H1 (cell line): ENCODE results near the gene PITPNC1. TPM values are rescaled to one million over a fixed set of nuclear protein-coding genes. Genes with fewer than 3 reads are reported as not detected.

Experiments used
- CTCF ChIA-PET: fragments of 300-600 bp; sonication (Branson Sonifier 250); formaldehyde crosslinking; loops from one replicate; lab custom pipeline; 2021; ENCODE audit not compliant: partially characterized antibody; lab: Charles Lee
- POLR2A ChIA-PET: fragments of 300-600 bp; sonication (Branson Sonifier 250); formaldehyde crosslinking; loops from one replicate; lab custom pipeline; 2021; ENCODE audit warnings: inconsistent platforms; ENCODE audit not compliant: partially characterized antibody; lab: Charles Lee
- DNase-seq, 2 experiments: peaks; one replicate each; pipeline versions ENCODE4 v3.0.0 to v3.0.0-alpha.2; 2010 to 2022; ENCODE audit warnings: low spot score in 2 of 2, low read depth in 1 of 2, mixed read lengths in 1 of 2
- FAIRE-seq: peaks from 2 replicates; lab custom pipeline; 2011; peaks lifted over from hg19 to GRCh38; lab: Jason Lieb, UNC
- H2AFZ ChIP-seq: 2 replicates; pipeline ENCODE4 v1.8.1; 2012; ENCODE audit warnings: low read length, inconsistent platforms
- H2AK5ac ChIP-seq: 2 replicates; pipeline ENCODE4 v1.6.1; 2013; ENCODE audit warnings: low read depth, low read length
- H2BK120ac ChIP-seq: replicated peaks from 2 replicates; pipeline ENCODE3; 2013; ENCODE audit warnings: low read depth, low read length, inconsistent platforms
- H2BK12ac ChIP-seq: 2 replicates; pipeline ENCODE4 v1.6.1; 2013; ENCODE audit warnings: low read depth, low read length
- H2BK15ac ChIP-seq: 2 replicates; pipeline ENCODE4 v1.6.1; 2013; ENCODE audit warnings: low read length
- H2BK20ac ChIP-seq: 2 replicates; pipeline ENCODE4 v1.6.1; 2013; ENCODE audit warnings: low read length
- H2BK5ac ChIP-seq: 2 replicates; pipeline ENCODE4 v1.6.1; 2013; ENCODE audit warnings: low read depth, low read length
- H3K14ac ChIP-seq: 2 replicates; pipeline ENCODE4 v1.6.1; 2013; ENCODE audit warnings: inconsistent platforms; ENCODE audit not compliant: insufficient read length
- H3K18ac ChIP-seq: 2 replicates; pipeline ENCODE4 v1.6.1; 2013; ENCODE audit warnings: low read length; ENCODE audit errors: extremely low read depth
- H3K23ac ChIP-seq: 2 replicates; pipeline ENCODE4 v1.6.1; 2013; ENCODE audit warnings: inconsistent platforms; ENCODE audit not compliant: insufficient read length
- H3K23me2 ChIP-seq: 2 replicates; pipeline ENCODE4 v1.6.1; 2013; ENCODE audit warnings: low read depth, low read length
- H3K27ac ChIP-seq: 2 replicates; pipeline ENCODE4 v1.6.1; 2011; ENCODE audit warnings: low read depth, low read length, inconsistent platforms
- H3K27me3 ChIP-seq, 4 experiments: replicated peaks in 1 of 4; 1 replicate in 1 of 4; 2 replicates in 3 of 4; pipeline versions ENCODE4 v1.6.1 to v1.8.1; 2011 to 2013; ENCODE audit warnings: low read length in 3 of 4, mild to moderate bottlenecking in 3 of 4, inconsistent platforms in 2 of 4, mixed read lengths in 2 of 4, moderate library complexity in 1 of 4; ENCODE audit not compliant: control insufficient read depth in 3 of 4, insufficient read depth in 3 of 4; ENCODE audit errors: extremely low read depth in 1 of 4
- H3K36me3 ChIP-seq, 4 experiments: 2 replicates each; pipeline versions ENCODE4 v1.6.1 to v1.8.1; 2011 to 2013; ENCODE audit warnings: mild to moderate bottlenecking in 4 of 4, low read length in 3 of 4, moderate library complexity in 2 of 4, control low read depth in 1 of 4, inconsistent platforms in 1 of 4; ENCODE audit not compliant: insufficient read depth in 4 of 4, control insufficient read depth in 2 of 4
- H3K4ac ChIP-seq: replicated peaks from 2 replicates; pipeline ENCODE3; 2013; ENCODE audit warnings: low read length, low read depth, mixed read lengths, inconsistent platforms; ENCODE audit not compliant: insufficient read length
- H3K4me1 ChIP-seq, 4 experiments: replicated peaks in 1 of 4; 1 replicate in 1 of 4; 2 replicates in 3 of 4; pipeline versions ENCODE4 v1.6.1 to v1.8.1; 2011 to 2013; ENCODE audit warnings: low read length in 3 of 4, inconsistent platforms in 2 of 4, mixed read lengths in 1 of 4; ENCODE audit not compliant: insufficient read depth in 4 of 4, control insufficient read depth in 3 of 4
- H3K4me2 ChIP-seq, 2 experiments: 2 replicates each; pipeline versions ENCODE4 v1.6.1 to v1.8.1; 2011 to 2013; ENCODE audit warnings: low read depth in 2 of 2, low read length in 2 of 2, control low read depth in 1 of 2, inconsistent platforms in 1 of 2, mild to moderate bottlenecking in 1 of 2; ENCODE audit not compliant: insufficient read depth in 1 of 2
- H3K4me3 ChIP-seq, 4 experiments: fragments of 200-600, 300-600 bp in 1 of 4; sonication (generic), shearing (Covaris generic), sonication (Bioruptor Twin) in 1 of 4; 2 replicates each; pipeline versions ENCODE4 v1.5.1 to v1.8.1; 2011 to 2016; ENCODE audit warnings: low read length in 4 of 4, low read depth in 3 of 4, control low read depth in 2 of 4, inconsistent platforms in 2 of 4, mild to moderate bottlenecking in 2 of 4, mixed read lengths in 1 of 4, moderate library complexity in 1 of 4; ENCODE audit not compliant: insufficient read depth in 2 of 4; ENCODE audit errors: extremely low read depth in 1 of 4
- H3K56ac ChIP-seq: replicated peaks from 2 replicates; pipeline ENCODE3; 2013; ENCODE audit warnings: low read depth, mild to moderate bottlenecking, mixed read lengths, low read length, inconsistent platforms; ENCODE audit not compliant: insufficient read length
- H3K79me1 ChIP-seq: 2 replicates; pipeline ENCODE4 v1.6.1; 2013; ENCODE audit warnings: low read depth, low read length, control low read depth
- H3K79me2 ChIP-seq, 2 experiments: 2 replicates each; pipeline versions ENCODE4 v1.6.1 to v1.8.1; 2012 to 2013; ENCODE audit warnings: low read length in 2 of 2, mild to moderate bottlenecking in 2 of 2, inconsistent platforms in 1 of 2; ENCODE audit not compliant: insufficient read depth in 2 of 2, control insufficient read depth in 1 of 2
- H3K9ac ChIP-seq, 4 experiments: replicated peaks in 1 of 4; 1 replicate in 1 of 4; 2 replicates in 3 of 4; pipeline versions ENCODE4 v1.6.1 to v1.8.1; 2011 to 2013; ENCODE audit warnings: low read depth in 3 of 4, low read length in 3 of 4, control low read depth in 2 of 4, mild to moderate bottlenecking in 2 of 4, moderate library complexity in 2 of 4, inconsistent platforms in 1 of 4; ENCODE audit errors: extremely low read depth in 1 of 4
- H3K9me3 ChIP-seq, 2 experiments: 2 replicates each; pipeline versions ENCODE4 v1.6.1 to v1.8.1; 2012 to 2013; ENCODE audit warnings: mild to moderate bottlenecking in 2 of 2, moderate library complexity in 2 of 2, control low read depth in 1 of 2, inconsistent platforms in 1 of 2, low read depth in 1 of 2, low read length in 1 of 2, mixed read lengths in 1 of 2; ENCODE audit not compliant: insufficient read depth in 2 of 2
- H4K20me1 ChIP-seq, 2 experiments: replicated peaks in 1 of 2; 2 replicates each; pipeline versions ENCODE3 to v1.8.1; 2011 to 2013; ENCODE audit warnings: inconsistent platforms in 2 of 2, low read length in 2 of 2, mild to moderate bottlenecking in 1 of 2; ENCODE audit not compliant: insufficient read depth in 2 of 2, control insufficient read depth in 1 of 2
- H4K5ac ChIP-seq: 2 replicates; pipeline ENCODE4 v1.6.1; 2013; ENCODE audit warnings: low read length, low read depth, mixed read lengths, inconsistent platforms; ENCODE audit not compliant: insufficient read length
- H4K8ac ChIP-seq: 2 replicates; pipeline ENCODE4 v1.8.0; 2013; ENCODE audit warnings: mild to moderate bottlenecking, moderate library complexity, low read length, inconsistent platforms; ENCODE audit not compliant: insufficient read depth; ENCODE audit errors: extremely low read depth
- H4K91ac ChIP-seq: replicated peaks from 2 replicates; pipeline ENCODE3; 2013; ENCODE audit warnings: low read length, mixed read lengths, inconsistent platforms; ENCODE audit not compliant: insufficient read length
- CBX8 ChIP-seq: fragments of 300-800, 300-1000 bp; sonication (generic); IDR thresholded peaks from 2 replicates; pipeline ENCODE4 v1.7.1; 2016; ENCODE audit warnings: low read depth, low read length, borderline replicate concordance
- HDAC2 ChIP-seq, 2 experiments: fragments of 300-600 bp in 1 of 2; sonication (generic) in 1 of 2; IDR thresholded peaks; 2 replicates each; pipeline ENCODE4 v1.6.1; 2011 to 2012; ENCODE audit warnings: low read depth in 2 of 2, low read length in 2 of 2, mild to moderate bottlenecking in 2 of 2, moderate library complexity in 2 of 2, borderline replicate concordance in 1 of 2, inconsistent platforms in 1 of 2
- RAD21 ChIP-seq, 2 experiments: IDR thresholded peaks in 1 of 2; conservative IDR thresholded peaks in 1 of 2; 2 replicates each; pipeline ENCODE4 v1.6.1; 2011; ENCODE audit warnings: low read depth in 2 of 2, low read length in 2 of 2, improper control_type of control experiment in 1 of 2, inconsistent platforms in 1 of 2, mild to moderate bottlenecking in 1 of 2, moderate library complexity in 1 of 2
- TAF1 ChIP-seq: IDR thresholded peaks from 2 replicates; pipeline ENCODE4 v1.6.1; 2011; ENCODE audit warnings: mild to moderate bottlenecking, low read depth, low read length
- WGBS, 2 experiments: shearing (Covaris generic) in 1 of 2; methylation state at CpG; one replicate each; pipeline versions ENCODE4 v1.1.6 to v1.1.7; 2013 to 2015; ENCODE audit warnings: low lambda C conversion rate in 2 of 2, mixed read lengths in 2 of 2, inconsistent platforms in 1 of 2, low coverage in 1 of 2, missing lambda C conversion rate in 1 of 2; ENCODE audit not compliant: insufficient replicate concordance in 2 of 2, insufficient coverage in 1 of 2, insufficient read length in 1 of 2; ENCODE audit errors: extremely low coverage in 1 of 2, missing lambda C conversion rate in 1 of 2; 5-methylcytosine and 5-hydroxymethylcytosine counted together
- polyA plus RNA-seq, 7 experiments: library from polyadenylated mRNA; depleted of rRNA in 3 of 7; stranded (reverse) in 5 of 7; unstranded in 2 of 7; fragments of >200 nt in 5 of 7; fragments of 200-250 nt in 2 of 7; gene quantifications; 1 replicate in 5 of 7; 2 replicates in 1 of 7; 4 replicates in 1 of 7; pipeline versions ENCODE4 v1.2.1 to v1.2.3, GENCODE V29; 2011 to 2013; ENCODE audit warnings: missing spikeins in 2 of 7, mixed read lengths in 2 of 7
- total RNA-seq: library from RNA; stranded (reverse); fragmentation: NEBNext Ultra II Directional; extraction: Animal tissue kit (Norgen Biotek cat#: 25700); gene quantifications from 2 replicates; pipeline ENCODE4 v1.2.1, GENCODE V29; 2021
- TF ChIP-seq, protein P1 (sequence below): IDR thresholded peaks from 2 replicates; pipeline ENCODE4 v1.6.1; 2012; ENCODE audit warnings: low read length, inconsistent platforms

The PITPNC1 gene
- total and polyA plus RNA-seq, 2 of the 8 experiments (the other 6 are each of a cell fraction or from before 2014, with no cell fraction given): 17.6 to 54.7 TPM

DNA sequence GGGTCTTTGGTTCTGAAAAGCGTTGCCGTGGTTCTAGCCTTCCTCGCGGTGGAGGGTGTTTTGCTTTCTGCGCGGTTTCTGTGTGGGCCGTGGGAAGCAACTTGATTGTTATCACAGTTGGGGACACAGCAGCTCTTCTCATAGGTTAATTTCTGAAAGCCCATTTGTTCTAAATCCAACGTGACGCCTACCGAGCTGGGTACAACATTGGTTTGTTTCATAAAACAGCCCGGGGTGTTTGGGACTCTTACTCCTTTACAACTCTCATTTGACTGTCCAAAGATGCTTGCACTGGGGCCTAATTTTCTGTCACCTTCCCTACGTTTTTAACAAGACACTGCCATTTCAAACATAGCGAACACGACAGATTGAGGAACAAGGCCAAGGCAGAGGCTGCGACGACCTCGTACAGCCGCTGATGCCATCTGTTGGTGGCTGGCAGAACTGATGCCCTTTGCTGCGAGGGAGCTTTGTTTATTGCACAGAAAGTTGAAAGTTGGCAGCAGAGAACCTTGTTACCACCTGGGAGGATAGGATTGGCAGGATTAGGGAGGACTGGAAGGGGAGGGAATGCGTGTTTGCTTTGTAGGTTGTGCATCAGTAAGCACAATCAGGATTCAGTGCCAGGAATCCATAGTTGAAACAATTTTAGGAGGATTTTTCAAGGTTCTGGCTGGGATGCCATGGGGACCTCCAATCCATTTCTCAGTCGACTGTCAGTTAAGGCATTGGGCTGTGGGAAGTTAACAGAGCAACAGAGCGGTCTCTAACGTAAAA is 98.3 kb downstream of the PITPNC1 start:
- Histone ChIP-seq H2BK5ac (no peak overlapping the region; the same call in 1 of the 2 replicates), H3K4me2 (peak overlapping the region in 1 of 2 experiments; percentile 1; a peak in 1 of 4 replicates), H4K8ac (no peak overlapping the region), H2AFZ (no peak overlapping the region), H3K27me3 (no peaks in the 10 kb centered on the region), H3K23ac (no peak overlapping the region), H3K79me2 (peaks cover 0 to 56% of the 10 kb centered on the region in 2 experiments; a peak in 3 of 4 replicates), H3K4me1 (peaks cover 0 to 20% (median 12%) of the 10 kb centered on the region in 4 experiments; a peak in 6 of 7 replicates), H3K4me3 (no peak overlapping the region), H3K18ac (0 out of 2 replicates have a peak overlapping the region, but pooled peaks have one; percentile 53), H4K91ac (no peak overlapping the region), H4K20me1 (peaks cover 1 to 2% of the 10 kb centered on the region in 2 experiments), H2BK15ac (peak overlapping the region; percentile 74; the same call in 1 of the 2 replicates), H2BK120ac (no peak overlapping the region), H2BK20ac (peak overlapping the region; percentile 83; the same call in 1 of the 2 replicates), H3K9me3 (no peaks in the 10 kb centered on the region), H3K23me2 (no peaks in the 10 kb centered on the region), H2BK12ac (0 out of 2 replicates have a peak overlapping the region, but pooled peaks have one; percentile 21), H3K36me3 (no peaks in the 10 kb centered on the region), H3K4ac (no peak overlapping the region), H3K14ac (no peak overlapping the region), H2AK5ac (no peak overlapping the region), H3K27ac (no peak overlapping the region), H3K79me1 (peaks cover 2% of the 10 kb centered on the region; the same call in 1 of the 2 replicates), H4K5ac (no peak overlapping the region), H3K56ac (no peak overlapping the region), H3K9ac (peak overlapping the region in 1 of 4 experiments; percentile 0; a peak in 1 of 7 replicates)
- WGBS, 2 experiments: 56% methylated on average over 23 of the region's 23 CpGs; no CpG with 5 or more reads in 1 of the 2 experiments
- DNase-seq: peak; percentile 47 to 82
- ChIA-PET CTCF (interaction anchor here (0.7 to 5.4 kb wide), 42 partner anchors 10 to 234 kb away, joined by 3 to 63 read pairs (median 5); partner anchors contain the start of gene PITPNC1), POLR2A (interaction anchor here (0.9 to 1.2 kb wide), 3 partner anchors 8 to 110 kb away, joined by 3 to 4 read pairs (median 3); no protein-coding TSS in a partner anchor)
- peak; percentile 81 for FAIRE-seq
- TF ChIP-seq HDAC2 (IDR thresholded peaks at IDR 0.05; ENCODE audit: borderline replicate concordance in 1 of 2, low read depth in 2 of 2, low read length in 2 of 2): no peak
- 0 out of 2 replicates have a peak, but pooled peaks have one; percentile 21 for TF ChIP-seq TAF1
- peak; percentile 85 to 89 for TF ChIP-seq RAD21 (IDR thresholded peaks at IDR 0.05 in 1 of 2, conservative IDR thresholded peaks at IDR 0.05 in 1 of 2; ENCODE audit: low read depth in 2 of 2, low read length in 2 of 2)
- TF ChIP-seq, protein P1, sequence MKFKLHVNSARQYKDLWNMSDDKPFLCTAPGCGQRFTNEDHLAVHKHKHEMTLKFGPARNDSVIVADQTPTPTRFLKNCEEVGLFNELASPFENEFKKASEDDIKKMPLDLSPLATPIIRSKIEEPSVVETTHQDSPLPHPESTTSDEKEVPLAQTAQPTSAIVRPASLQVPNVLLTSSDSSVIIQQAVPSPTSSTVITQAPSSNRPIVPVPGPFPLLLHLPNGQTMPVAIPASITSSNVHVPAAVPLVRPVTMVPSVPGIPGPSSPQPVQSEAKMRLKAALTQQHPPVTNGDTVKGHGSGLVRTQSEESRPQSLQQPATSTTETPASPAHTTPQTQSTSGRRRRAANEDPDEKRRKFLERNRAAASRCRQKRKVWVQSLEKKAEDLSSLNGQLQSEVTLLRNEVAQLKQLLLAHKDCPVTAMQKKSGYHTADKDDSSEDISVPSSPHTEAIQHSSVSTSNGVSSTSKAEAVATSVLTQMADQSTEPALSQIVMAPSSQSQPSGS: 0 out of 2 replicates have a peak, but pooled peaks have one; percentile 66
- TF ChIP-seq CBX8: no peak
